ENCODE measurements around the gene EIF2S2. TPM values are rescaled to one million over a fixed set of nuclear protein-coding genes. Genes with fewer than 3 reads are reported as not detected.

Gene EIF2S2
- total RNA-seq, 1 donor from 2014 or later = 36.7 TPM

DNA sequence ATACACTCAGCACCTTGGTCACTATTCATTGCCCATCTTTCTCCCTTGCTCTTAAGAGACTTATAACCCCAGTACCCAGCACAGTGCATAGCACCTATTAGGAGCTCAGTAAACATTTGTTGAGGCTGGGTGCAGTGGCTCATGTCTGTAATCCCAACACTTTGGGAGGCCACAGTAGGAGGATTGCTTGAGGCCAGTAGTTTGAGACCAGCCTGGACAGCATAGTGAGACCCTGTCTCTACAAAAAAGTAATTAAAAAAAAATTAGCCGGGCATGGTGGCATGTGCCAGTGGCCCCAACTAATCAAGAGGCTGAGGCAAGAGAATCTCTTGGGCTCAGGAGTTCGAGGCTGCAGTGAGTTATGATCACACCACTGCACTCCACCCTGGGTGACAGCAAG is 8.2 kb upstream of the EIF2S2 start:
- no peak for DNase-seq (ENCODE audit: low spot score)

GRCh38 chr20:34115232-34115631 is 3.2 kb upstream of the EIF2S2 start:
- DNase-seq (ENCODE audit: low spot score) = no peak

GRCh38 chr20:34114809-34115208 is 2.8 kb upstream of the EIF2S2 start:
- no peak for DNase-seq (ENCODE audit: low spot score)

- no peak for DNase-seq (ENCODE audit: low spot score)
Measured at GRCh38 chr20:34112600-34113101, 608 bp upstream of the EIF2S2 start.

GRCh38 chr20:34110745-34111641 is 1.1 kb downstream of the EIF2S2 start:
- DNase-seq (ENCODE audit: low spot score) = no peak

DNA sequence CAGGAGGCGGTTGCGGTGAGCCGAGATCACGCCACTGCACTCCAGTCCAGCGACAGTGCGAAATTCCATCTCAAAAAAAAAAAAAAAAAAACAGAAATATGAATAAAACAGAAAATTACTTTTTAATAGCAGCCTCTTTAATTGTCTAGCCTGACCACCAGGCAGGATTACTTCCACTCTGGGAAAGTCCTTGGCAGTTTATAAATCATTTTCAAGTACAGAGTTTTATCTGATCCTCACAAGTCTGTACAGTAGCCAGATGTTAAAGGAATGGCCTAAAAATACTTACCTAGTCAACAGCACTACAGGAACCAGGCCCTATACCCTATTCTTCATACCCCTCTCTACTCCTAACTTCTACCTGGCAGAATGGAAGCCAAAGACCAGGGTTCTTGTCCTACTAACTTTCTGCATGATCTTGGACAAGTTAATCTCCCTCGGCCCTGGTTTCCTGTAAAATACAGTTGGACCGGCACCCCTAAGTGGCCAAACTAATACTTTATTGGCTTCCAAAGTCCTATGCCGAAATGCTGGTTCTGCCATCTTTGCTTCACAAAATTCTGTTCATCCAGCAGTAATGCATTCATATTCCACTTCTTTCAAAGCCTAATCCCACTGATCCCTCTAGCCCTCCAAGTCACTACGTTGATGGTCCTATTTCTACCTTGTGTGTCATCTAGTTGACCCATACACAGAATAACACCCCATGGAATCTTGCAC is 1.9 kb downstream of the EIF2S2 start:
- no peak for DNase-seq (ENCODE audit: low spot score)

DNA sequence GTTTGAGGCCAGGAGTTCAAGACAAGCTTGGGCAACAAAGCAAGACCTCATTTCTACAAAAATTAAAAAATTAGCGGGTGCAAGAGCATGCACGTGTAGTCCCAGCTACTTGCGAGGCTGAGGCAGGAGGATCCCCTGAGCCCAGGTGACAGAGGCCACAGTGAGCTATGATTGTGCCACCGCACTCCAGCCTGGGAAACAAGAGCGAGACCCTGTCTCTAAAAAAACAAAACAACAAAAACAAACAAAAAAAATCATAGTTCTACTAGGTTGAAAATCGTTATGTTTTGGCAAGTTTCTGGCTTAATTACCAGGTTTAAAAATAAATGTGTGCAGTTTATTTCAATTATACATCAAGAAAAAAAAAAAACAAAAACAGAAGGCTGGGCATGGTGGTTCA is 2.6 kb downstream of the EIF2S2 start:
- DNase-seq (ENCODE audit: low spot score) = no peak

- no peak for DNase-seq (ENCODE audit: low spot score)
Measured at GRCh38 chr20:34108616-34109174, 3.3 kb downstream of the EIF2S2 start.

DNA sequence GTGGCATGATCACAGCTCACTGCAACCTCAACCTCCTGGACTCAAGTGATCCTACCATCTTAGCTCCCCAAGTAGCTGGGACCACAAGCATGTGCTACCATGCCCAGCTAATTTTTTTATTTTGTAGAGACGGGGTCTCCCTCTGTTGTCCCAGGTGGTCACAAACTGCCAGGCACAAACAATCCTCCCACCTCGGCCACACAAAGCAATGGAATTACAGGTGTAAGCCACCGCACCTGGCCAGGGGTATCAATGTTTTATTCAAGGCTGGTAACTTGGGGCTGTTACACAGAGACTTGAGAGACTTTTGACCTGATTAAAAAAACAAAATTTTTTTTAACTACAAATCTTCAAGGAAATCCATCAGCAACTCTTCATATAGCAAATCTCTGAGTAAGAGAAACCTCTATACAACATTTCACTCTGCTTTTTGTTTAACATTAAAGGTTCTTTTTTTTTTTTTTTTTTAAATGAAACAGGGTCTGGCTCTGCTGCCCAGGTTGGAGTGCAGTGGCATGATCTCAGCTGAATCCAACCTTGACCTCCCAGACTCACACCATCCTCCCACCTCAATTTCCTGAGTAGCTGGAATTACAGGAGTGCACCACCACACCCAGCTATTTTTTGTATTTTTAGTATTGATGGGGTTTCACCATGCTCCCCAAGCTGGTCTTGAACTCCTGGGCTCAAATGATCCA is 5.9 kb downstream of the EIF2S2 start:
- DNase-seq (ENCODE audit: low spot score) = no peak

GRCh38 chr20:34104059-34104458 is 8.0 kb downstream of the EIF2S2 start:
- DNase-seq (ENCODE audit: low spot score) = no peak

DNA sequence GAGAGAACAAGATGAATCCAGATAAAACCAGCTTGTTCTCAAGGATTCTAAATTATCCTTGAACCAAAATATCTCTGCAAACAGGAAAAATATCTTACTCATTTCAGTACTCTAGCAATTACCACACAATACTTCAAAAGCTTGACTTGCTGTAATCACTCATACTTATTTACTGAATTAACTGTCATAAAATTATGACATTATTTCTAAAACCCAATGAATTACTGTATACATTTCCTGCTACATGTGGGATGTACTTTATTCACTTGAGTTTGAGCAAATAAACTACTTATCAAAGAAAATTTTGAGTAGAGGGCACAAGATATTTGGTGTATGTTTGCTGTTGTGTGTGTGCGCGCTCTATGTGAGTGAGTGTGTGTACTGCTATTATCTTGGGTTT is 9.7 kb downstream of the EIF2S2 start:
- DNase-seq (ENCODE audit: low spot score) = no peak

GRCh38 chr20:34100576-34100975 is 11.5 kb downstream of the EIF2S2 start:
- no peak for DNase-seq (ENCODE audit: low spot score)

DNA sequence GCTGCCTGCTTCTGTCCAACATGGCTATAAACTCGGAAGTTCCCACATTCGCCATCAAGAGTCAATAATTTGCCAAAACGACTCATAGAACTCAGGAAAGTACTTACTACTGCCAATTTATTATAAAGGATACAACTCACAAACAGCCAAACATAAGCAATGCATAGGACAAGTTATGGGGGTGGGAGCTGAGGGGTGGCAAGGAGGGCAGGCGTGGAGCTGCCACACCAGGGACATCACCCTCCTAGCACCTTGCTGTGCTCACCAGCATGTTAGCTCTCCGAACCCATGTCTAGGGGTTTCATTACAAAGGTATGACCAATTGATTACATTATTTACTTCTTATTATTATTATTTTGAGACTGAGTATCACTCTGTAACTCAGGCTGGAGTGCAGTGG is 12.4 kb downstream of the EIF2S2 start:
- DNase-seq (ENCODE audit: low spot score) = no peak

DNA sequence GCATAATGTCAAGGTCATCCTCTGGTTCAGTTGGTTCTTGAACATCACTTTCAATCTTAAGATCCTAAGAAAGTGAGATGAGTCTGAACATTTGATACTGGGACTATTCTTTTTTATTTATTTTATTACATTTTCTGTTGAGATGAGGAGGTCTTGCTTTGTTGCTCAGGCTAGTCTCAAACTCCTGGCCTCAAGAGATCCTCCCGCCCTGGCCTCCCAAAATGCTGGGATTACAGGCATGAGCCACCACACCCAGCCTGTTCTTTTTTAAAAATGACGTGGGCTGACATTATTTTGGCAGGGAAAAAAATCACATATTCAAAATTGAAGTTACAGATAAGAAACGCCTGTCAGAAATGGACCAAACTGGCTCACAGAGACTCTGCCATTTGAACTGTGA is 13.5 kb downstream of the EIF2S2 start:
- no peak for DNase-seq (ENCODE audit: low spot score)

DNA sequence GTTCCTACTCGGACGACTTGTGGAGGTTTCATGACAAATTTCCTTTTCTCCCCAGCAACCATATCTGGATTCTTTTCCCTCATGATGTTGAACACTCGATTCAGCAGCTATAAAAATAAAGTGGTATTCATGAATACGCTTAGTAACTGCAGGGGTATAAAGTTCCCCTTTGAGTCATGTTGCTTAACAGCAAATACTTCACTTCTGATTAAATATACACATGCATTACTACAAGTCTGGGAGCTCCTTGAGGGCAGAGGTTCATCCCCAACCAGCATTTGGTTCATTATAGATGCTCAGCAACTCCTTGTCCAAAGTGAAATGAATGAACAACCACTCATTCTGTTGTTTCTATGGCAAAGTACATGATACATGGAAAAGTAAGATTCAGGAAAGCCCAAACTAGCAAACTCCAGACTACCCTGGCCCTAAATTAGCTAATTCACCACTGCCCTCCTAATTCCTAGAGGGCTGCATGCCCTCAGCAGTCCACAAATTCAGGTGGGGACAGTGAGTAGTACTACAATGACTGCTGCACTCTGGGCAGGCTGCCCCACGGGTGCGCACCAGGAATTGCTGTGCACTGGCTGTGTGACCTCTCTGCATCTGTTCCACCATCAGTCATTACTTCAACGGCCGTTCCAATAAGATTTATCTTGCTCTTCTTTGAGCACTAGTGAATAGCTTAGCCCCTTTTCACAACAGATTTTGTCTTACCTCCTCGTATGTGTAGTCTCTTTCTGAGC is 15.2 kb downstream of the EIF2S2 start:
- no peak for DNase-seq (ENCODE audit: low spot score)

DNA sequence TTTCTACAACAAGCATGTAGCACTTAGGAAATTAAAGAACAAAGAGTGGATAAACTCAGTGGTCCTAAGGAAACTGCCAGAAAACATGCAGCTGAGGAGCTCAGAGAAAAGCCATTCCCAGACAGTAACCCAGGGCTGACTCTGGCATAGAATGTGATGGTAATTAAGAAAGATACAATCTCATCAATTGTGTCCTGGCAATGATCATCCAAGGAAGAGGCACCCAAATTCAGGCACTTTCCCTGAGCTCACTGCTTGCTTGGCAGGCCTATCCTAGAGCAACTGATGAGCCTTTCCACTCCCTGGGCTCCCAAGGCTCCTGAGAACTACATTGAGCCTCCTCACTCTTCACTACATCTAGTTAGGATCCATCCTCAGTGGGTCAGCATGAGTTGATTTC is 16.2 kb downstream of the EIF2S2 start:
- DNase-seq (ENCODE audit: low spot score) = no peak

- no peak for DNase-seq (ENCODE audit: low spot score)
Measured at GRCh38 chr20:34093895-34094294, 18.1 kb downstream of the EIF2S2 start.

DNA sequence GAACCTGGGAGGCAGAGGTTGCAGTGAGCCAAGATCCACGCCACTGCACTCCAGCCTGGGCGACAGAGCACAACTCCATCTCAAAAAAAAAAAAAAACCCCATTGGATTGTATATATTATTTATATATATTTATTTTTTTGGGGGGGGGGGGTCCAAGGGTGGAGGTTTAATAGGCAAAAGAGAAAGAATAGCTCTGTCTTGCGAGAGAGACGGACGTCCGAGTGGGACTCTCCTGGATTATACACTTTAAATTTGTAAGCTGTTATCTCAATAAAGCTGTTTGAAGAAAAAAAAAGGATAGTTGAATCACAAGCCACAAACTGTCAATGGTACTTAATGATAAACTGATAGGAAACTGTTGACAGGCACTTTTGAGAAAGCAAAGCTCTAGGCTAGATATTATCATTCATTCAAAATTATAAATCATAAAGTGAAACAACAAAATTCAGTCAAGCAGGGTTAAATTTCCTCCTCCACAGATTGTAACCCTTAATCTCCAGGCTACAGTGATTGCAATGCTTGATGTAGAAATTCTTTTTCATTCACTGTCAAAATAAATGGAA is 20.3 kb downstream of the EIF2S2 start:
- DNase-seq (ENCODE audit: low spot score) = no peak

- DNase-seq (ENCODE audit: low spot score) = no peak
Measured at GRCh38 chr20:34090645-34091044, 21.4 kb downstream of the EIF2S2 start.

- DNase-seq (ENCODE audit: low spot score) = no peak
Measured at GRCh38 chr20:34089655-34090345, 22.2 kb downstream of the EIF2S2 start.

- DNase-seq (ENCODE audit: low spot score) = no peak
Measured at GRCh38 chr20:34089175-34089479, 22.9 kb downstream of the EIF2S2 start.
